ENCODE results near the gene EIF6. TPM values are rescaled to one million over a fixed set of nuclear protein-coding genes. Genes with fewer than 3 reads are reported as not detected.

Gene EIF6
- total RNA-seq, 4 donors from 2014 or later: 111 to 229 (median 174) TPM

DNA sequence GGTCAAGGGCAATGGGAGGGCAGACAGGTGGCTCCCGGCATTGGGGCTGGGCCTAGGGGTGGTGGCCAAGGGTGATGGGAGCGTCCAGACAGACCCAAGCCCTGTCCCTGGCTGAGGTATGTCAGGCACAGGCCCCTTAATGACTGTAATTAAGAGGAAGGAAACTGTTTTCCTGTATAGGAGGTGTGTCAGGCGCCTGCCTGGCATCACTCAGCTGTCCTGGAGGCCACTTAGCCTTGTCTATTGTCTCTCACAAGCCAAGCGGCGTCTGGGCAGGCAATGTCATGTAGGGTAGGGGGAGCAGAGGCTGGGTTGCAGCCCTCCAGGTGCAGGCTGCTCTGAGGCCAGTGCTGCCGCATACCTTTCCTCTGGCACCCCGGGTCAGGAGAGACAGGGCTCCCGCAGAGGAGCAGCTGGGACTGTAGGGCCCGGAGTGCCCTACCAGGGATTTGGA lies 11.6 kb upstream of the EIF6 start:
- 63% methylated on average over 3 of the region's 9 CpGs for WGBS
- no peak for DNase-seq (ENCODE audit: low spot score in 2 of 2)
- Histone ChIP-seq H3K4me3 (no peak overlapping the region), H3K27ac (no peak overlapping the region), H3K9me3 (no peaks in the 10 kb centered on the region), H3K4me1 (peaks cover 14% of the 10 kb centered on the region), H3K27me3 (peaks cover 8% of the 10 kb centered on the region), H3K36me3 (no peaks in the 10 kb centered on the region)
- TF ChIP-seq, protein P1, sequence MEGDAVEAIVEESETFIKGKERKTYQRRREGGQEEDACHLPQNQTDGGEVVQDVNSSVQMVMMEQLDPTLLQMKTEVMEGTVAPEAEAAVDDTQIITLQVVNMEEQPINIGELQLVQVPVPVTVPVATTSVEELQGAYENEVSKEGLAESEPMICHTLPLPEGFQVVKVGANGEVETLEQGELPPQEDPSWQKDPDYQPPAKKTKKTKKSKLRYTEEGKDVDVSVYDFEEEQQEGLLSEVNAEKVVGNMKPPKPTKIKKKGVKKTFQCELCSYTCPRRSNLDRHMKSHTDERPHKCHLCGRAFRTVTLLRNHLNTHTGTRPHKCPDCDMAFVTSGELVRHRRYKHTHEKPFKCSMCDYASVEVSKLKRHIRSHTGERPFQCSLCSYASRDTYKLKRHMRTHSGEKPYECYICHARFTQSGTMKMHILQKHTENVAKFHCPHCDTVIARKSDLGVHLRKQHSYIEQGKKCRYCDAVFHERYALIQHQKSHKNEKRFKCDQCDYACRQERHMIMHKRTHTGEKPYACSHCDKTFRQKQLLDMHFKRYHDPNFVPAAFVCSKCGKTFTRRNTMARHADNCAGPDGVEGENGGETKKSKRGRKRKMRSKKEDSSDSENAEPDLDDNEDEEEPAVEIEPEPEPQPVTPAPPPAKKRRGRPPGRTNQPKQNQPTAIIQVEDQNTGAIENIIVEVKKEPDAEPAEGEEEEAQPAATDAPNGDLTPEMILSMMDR (IDR thresholded peaks at IDR 0.05): no peak
- TF ChIP-seq EP300 (IDR thresholded peaks at IDR 0.05): no peak
- TF ChIP-seq POLR2A (IDR thresholded peaks at IDR 0.05): no peak
- TF ChIP-seq POLR2AphosphoS5 (IDR thresholded peaks at IDR 0.05): no peak

DNA sequence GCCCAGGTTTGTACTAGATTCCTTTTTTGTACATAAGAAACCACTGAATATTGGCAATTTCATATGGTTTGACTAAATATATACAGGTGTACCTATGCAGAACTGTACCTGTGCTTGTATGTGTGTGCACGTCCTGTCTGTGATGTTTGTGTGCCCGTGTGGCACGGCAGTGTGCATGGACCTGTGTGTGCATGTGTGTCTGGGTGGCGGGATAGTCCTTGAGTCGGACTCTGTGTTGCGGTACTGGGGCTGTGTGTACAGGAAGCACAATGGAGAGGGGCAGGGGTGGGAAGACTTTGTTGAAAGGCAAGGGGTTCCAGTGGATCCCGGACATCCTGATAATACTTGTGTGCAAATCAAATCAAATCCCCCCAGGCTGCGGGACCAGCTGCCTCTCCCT lies 11.1 kb upstream of the EIF6 start:
- H3K27me3 ChIP-seq: peaks cover 8% of the 10 kb centered on the region
- TF ChIP-seq EP300 (IDR thresholded peaks at IDR 0.05): no peak
- TF ChIP-seq POLR2AphosphoS5 (IDR thresholded peaks at IDR 0.05): no peak
- no peak for TF ChIP-seq POLR2A (IDR thresholded peaks at IDR 0.05)
- DNase-seq (ENCODE audit: low spot score in 2 of 2): no peak
- no peaks in the 10 kb centered on the region for H3K36me3 ChIP-seq
- H3K4me1 ChIP-seq: peaks cover 19% of the 10 kb centered on the region
- 84% methylated on average over 8 of the region's 8 CpGs for WGBS
- no peak overlapping the region for H3K4me3 ChIP-seq
- H3K9me3 ChIP-seq: no peaks in the 10 kb centered on the region
- H3K27ac ChIP-seq: no peak overlapping the region

DNA sequence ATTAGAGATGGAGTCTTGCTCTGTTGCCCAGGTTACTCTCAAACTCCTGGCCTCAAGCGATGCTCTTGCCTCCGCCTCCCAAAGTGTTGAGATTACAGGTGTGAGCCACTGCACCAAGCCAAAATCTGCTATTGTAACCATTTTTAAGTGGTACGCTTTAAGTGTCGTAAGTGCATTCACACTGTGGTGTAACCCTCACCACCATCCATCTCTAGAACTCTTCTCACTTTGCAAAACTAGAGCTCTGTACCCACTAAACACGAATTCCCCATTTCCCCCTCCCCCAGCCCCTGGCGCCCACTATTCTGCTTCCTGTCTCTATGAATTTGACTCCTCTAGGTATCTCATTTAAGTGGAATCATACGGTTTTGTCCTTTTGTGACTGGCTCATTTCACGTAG lies 10.5 kb upstream of the EIF6 start:
- peaks cover 22% of the 10 kb centered on the region for H3K4me1 ChIP-seq
- H3K27me3 ChIP-seq: peaks cover 8% of the 10 kb centered on the region
- no peaks in the 10 kb centered on the region for H3K9me3 ChIP-seq
- WGBS: 78% methylated on average over 8 of the region's 8 CpGs
- H3K4me3 ChIP-seq: no peak overlapping the region
- no peak for DNase-seq (ENCODE audit: low spot score in 2 of 2)
- no peaks in the 10 kb centered on the region for H3K36me3 ChIP-seq
- TF ChIP-seq POLR2A (IDR thresholded peaks at IDR 0.05): no peak
- no peak overlapping the region for H3K27ac ChIP-seq

DNA sequence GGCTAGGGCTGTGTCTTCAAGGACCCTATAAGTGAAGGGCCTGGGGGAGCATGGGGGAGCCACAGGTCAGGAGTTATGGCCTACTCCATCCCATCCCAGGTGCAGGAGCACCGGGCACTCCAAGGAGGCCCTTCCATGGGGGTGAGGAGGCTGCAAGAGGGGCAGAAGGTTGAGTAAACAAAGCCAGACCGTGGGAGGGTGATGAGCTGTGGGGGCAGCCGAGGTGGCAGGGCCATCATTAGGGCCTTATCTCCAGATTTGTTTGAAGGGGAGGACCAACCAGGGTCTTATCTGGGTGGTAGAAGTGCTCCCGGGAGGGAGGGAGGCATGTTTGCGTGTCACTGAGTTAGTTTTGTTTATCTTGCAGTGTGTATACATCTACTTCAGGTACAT lies 9.7 kb upstream of the EIF6 start:
- H3K27me3 ChIP-seq: peaks cover 8% of the 10 kb centered on the region
- peaks cover 22% of the 10 kb centered on the region for H3K4me1 ChIP-seq
- H3K4me3 ChIP-seq: no peak overlapping the region
- H3K36me3 ChIP-seq: no peaks in the 10 kb centered on the region
- no peak overlapping the region for H3K27ac ChIP-seq
- DNase-seq (ENCODE audit: low spot score in 2 of 2): no peak
- 74% methylated on average over 5 of the region's 5 CpGs for WGBS
- H3K9me3 ChIP-seq: no peaks in the 10 kb centered on the region
- TF ChIP-seq EP300 (IDR thresholded peaks at IDR 0.05): no peak
- TF ChIP-seq POLR2A (IDR thresholded peaks at IDR 0.05): no peak
- TF ChIP-seq POLR2AphosphoS5 (IDR thresholded peaks at IDR 0.05): no peak
- TF ChIP-seq, protein P1 (IDR thresholded peaks at IDR 0.05): no peak

DNA sequence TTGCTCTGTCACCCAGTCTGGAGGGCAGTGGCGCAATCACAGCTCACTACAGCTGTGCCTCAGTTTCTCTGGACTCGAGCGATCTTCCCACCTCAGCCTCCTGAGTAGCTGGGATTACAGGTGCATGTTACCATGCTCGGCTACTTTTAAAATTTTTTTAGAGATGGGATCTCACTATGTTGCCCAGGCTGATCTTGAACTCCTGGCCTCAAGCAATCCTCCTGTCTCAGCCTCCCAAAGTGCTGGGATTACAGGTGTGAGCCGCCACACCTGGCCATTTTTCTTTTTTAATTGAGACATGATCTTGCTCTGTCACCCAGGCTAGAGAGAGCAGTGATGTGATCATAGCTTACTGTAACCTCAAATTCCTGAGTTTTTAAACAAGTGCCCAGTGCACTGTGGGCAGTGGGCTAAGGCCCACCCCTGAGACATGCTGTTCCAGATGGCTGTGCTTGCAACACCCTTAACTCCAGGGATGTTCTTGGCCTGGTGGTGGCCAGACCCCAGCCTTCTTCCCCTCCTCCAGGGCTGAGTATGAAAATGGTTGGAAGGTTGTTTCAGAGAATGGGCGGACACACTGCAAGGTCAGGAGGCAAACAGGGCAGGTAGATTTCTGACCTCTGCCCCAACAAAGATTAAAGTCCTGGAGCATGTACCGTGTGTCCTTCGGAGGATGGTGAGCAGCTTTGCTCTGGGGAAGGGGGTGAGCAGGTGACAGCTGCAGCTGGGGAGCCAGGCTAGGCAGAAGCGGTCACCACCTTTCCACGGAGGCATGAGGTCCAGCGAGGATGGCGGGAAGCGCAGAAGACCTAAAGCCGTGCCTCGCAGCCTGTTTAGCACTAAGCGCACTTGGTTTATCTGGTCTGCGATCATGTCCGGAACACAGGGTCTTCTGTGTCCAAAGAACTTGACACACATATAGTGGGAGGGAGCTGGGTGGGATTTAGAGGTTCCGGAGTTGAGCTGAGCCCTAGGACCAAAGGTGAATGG lies 9.0 kb upstream of the EIF6 start:
- H3K4me1 ChIP-seq: peaks cover 22% of the 10 kb centered on the region
- WGBS: 94% methylated on average over 19 of the region's 19 CpGs

DNA sequence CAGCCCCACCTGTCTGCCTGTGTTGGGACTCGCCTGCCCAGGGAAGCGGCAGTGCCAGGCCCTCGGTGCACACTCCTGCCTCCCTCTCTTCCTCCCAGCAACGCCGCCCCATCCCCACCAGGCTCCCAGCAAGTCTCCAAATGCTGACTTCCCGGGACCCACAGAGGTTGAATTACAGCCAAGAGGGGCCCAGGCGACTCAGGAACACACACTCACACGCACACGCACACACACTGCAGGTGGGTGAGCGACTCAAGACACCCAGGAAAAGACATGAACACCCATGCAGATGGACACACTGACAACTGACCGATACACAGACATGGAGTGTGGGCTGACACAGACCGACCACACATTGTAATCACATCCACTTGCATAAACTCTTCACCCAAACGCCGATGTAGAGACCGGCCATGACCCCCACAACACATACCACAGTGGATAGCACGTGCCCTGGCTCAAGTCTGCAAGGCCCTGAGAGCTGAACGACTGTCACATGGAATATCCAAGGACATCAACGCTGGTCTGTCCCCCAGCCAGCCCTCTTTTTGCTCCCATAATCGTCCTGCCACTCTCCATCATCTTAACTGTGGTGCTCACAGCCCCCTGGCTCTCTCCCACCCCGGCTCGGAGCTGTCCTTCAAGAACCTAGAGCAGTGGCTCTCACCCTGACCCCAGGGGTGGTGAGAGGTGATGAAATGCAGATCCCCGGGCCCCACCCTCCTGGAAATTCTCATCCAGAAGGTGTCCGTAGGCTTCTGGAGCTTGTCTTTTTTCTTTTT lies 8.1 kb upstream of the EIF6 start:
- H3K27ac ChIP-seq: no peak overlapping the region
- no peaks in the 10 kb centered on the region for H3K36me3 ChIP-seq
- H3K9me3 ChIP-seq: no peaks in the 10 kb centered on the region
- H3K4me1 ChIP-seq: peaks cover 22% of the 10 kb centered on the region
- WGBS: 55% methylated on average over 20 of the region's 23 CpGs
- H3K4me3 ChIP-seq: peak overlapping the region; percentile 42
- DNase-seq (ENCODE audit: low spot score in 2 of 2): no peak
- TF ChIP-seq POLR2AphosphoS5 (IDR thresholded peaks at IDR 0.05) (no peak), EP300 (IDR thresholded peaks at IDR 0.05) (no peak), POLR2A (IDR thresholded peaks at IDR 0.05) (no peak)
- TF ChIP-seq, protein P1 (IDR thresholded peaks at IDR 0.05): no peak
- H3K27me3 ChIP-seq: peaks cover 8% of the 10 kb centered on the region

More for the DNA sequence above, 9.0 kb upstream of the EIF6 start:
- Histone ChIP-seq H3K4me3 (no peak overlapping the region), H3K27me3 (peaks cover 8% of the 10 kb centered on the region), H3K36me3 (no peaks in the 10 kb centered on the region), H3K27ac (no peak overlapping the region), H3K9me3 (no peaks in the 10 kb centered on the region)
- no peak for DNase-seq (ENCODE audit: low spot score in 2 of 2)
- TF ChIP-seq EP300 (IDR thresholded peaks at IDR 0.05) (no peak), POLR2AphosphoS5 (IDR thresholded peaks at IDR 0.05) (no peak)
